GM12891 (cell line): ENCODE measurements around the gene OSTN.

Experiments
- PAX5 ChIP-seq: IDR thresholded peaks from 2 replicates; pipeline ENCODE4 v1.6.1; 2011; ENCODE audit warnings: low read length, moderate library complexity, mild to moderate bottlenecking; ENCODE audit not compliant: insufficient read depth, severe bottlenecking
- POLR2A ChIP-seq: IDR thresholded peaks from 2 replicates; pipeline ENCODE4 v1.6.1; 2011; ENCODE audit warnings: low read depth, low read length, control low read depth
- POLR2AphosphoS5 ChIP-seq: IDR thresholded peaks from 2 replicates; pipeline ENCODE4 v1.6.1; 2011; ENCODE audit warnings: low read depth, low read length, control low read depth
- TAF1 ChIP-seq: IDR thresholded peaks from 2 replicates; pipeline ENCODE4 v1.6.1; 2011; ENCODE audit warnings: low read depth, low read length, control low read depth

DNA sequence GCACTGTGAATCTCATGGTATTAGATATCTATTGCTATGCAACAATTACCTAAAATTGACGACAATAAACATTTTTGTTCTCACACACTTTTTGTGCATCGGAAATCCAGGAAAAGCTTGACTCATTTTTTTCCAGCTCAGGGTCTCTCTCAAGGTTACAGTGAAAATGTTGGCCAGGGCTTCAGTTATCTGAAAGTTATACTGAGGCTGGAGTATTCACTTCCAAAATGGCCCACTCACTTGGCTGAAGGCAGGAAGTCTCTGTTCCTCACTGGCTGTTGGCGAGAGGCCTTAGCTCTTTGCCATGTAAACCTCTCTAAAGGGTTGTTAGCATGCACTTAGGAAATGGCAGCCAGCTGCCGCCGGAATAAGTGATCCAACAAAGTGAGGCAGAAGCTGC is 41.4 kb downstream of the OSTN start:
- TF ChIP-seq POLR2AphosphoS5 = no peak
- TF ChIP-seq POLR2A = no peak
- no peak for TF ChIP-seq PAX5
- TF ChIP-seq TAF1 = no peak
